Mesodermal cell (in vitro differentiated cells): ENCODE measurements around the gene CCDC82.

ENCODE experiments used
- H3K27ac ChIP-seq: 2 replicates; pipeline ENCODE4 v1.7.0; 2013; ENCODE audit warnings: mild to moderate bottlenecking, low read depth, low read length, moderate library complexity; ENCODE audit not compliant: severe bottlenecking
- H3K36me3 ChIP-seq: 2 replicates; pipeline ENCODE4 v1.7.1; 2013; ENCODE audit warnings: mild to moderate bottlenecking, low read length, moderate library complexity; ENCODE audit not compliant: control insufficient read depth, insufficient read depth
- H3K4me1 ChIP-seq: one replicate; pipeline ENCODE4 v1.7.1; 2013; ENCODE audit warnings: mild to moderate bottlenecking, low read length; ENCODE audit not compliant: insufficient read depth, control insufficient read depth, poor library complexity, severe bottlenecking
- H3K4me3 ChIP-seq: 2 replicates; pipeline ENCODE4 v1.7.0; 2013; ENCODE audit warnings: low read length, control low read depth, mild to moderate bottlenecking; ENCODE audit not compliant: insufficient read depth, poor library complexity, severe bottlenecking; ENCODE audit errors: extremely low read depth
- H3K9me3 ChIP-seq: 2 replicates; pipeline ENCODE4 v1.7.1; 2013; ENCODE audit warnings: mild to moderate bottlenecking, low read length, moderate library complexity; ENCODE audit not compliant: control insufficient read depth
- WGBS, 2 experiments: methylation state at CpG; one replicate each; pipeline ENCODE4 v1.1.5; 2013; ENCODE audit warnings: missing lambda C conversion rate in 2 of 2; ENCODE audit not compliant: insufficient coverage in 2 of 2; 5-methylcytosine and 5-hydroxymethylcytosine counted together

The CCDC82 gene

GRCh38 chr11:96393753-96394348 is 4.1 kb upstream of the CCDC82 start:
- H3K9me3 ChIP-seq: peaks cover 11% of the 10 kb centered on the region
- no CpG with 5 or more reads among the region's 1 CpG for WGBS, 2 experiments
- H3K27ac ChIP-seq: no peak overlapping the region

GRCh38 chr11:96391698-96392307 is 2.1 kb upstream of the CCDC82 start:
- WGBS, 2 experiments: 100% methylated on average over 1 to 2 of the region's 3 CpGs
- H3K36me3 ChIP-seq: peaks cover 11% of the 10 kb centered on the region
- H3K4me1 ChIP-seq: peaks cover 4% of the 10 kb centered on the region
- H3K9me3 ChIP-seq: peaks cover 7% of the 10 kb centered on the region
- H3K4me3 ChIP-seq: no peak overlapping the region
- no peak overlapping the region for H3K27ac ChIP-seq

More at GRCh38 chr11:96393753-96394348, 4.1 kb upstream of the CCDC82 start:
- Histone ChIP-seq H3K4me3 (no peak overlapping the region), H3K36me3 (peaks cover 10% of the 10 kb centered on the region), H3K4me1 (no peaks in the 10 kb centered on the region)

- Histone ChIP-seq H3K9me3 (peaks cover 7% of the 10 kb centered on the region), H3K4me1 (peaks cover 4% of the 10 kb centered on the region), H3K36me3 (peaks cover 22% of the 10 kb centered on the region), H3K27ac (peak overlapping the region; percentile 95), H3K4me3 (peak overlapping the region; percentile 78)
- 66 to 82% methylated on average over 5 of the region's 6 CpGs for WGBS, 2 experiments
These were observed 728 bp upstream of the CCDC82 start for GRCh38 chr11:96390488-96390792.

- H3K27ac ChIP-seq: peak overlapping the region; percentile 95
- peaks cover 22% of the 10 kb centered on the region for H3K36me3 ChIP-seq
- WGBS, 2 experiments: 0% methylated on average over 5 to 11 of the region's 30 CpGs
- H3K4me1 ChIP-seq: peaks cover 4% of the 10 kb centered on the region
- peaks cover 7% of the 10 kb centered on the region for H3K9me3 ChIP-seq
- peak overlapping the region; percentile 78 for H3K4me3 ChIP-seq
These were observed 607 bp downstream of the CCDC82 start for GRCh38 chr11:96388891-96389719.

- H3K4me1 ChIP-seq: peaks cover 4% of the 10 kb centered on the region
- H3K9me3 ChIP-seq: no peaks in the 10 kb centered on the region
- no peak overlapping the region for H3K27ac ChIP-seq
- WGBS, 2 experiments: 90 to 100% methylated on average over 1 of the region's 2 CpGs
- peaks cover 29% of the 10 kb centered on the region for H3K36me3 ChIP-seq
- H3K4me3 ChIP-seq: no peak overlapping the region
These were observed 4.5 kb downstream of the CCDC82 start for GRCh38 chr11:96385187-96385586.

- Histone ChIP-seq H3K4me1 (peaks cover 4% of the 10 kb centered on the region), H3K4me3 (no peak overlapping the region), H3K27ac (no peak overlapping the region), H3K9me3 (no peaks in the 10 kb centered on the region), H3K36me3 (peaks cover 38% of the 10 kb centered on the region)
- 88 to 94% methylated on average over 1 to 2 of the region's 3 CpGs for WGBS, 2 experiments
These were observed 5.6 kb downstream of the CCDC82 start for GRCh38 chr11:96384156-96384555.

- Histone ChIP-seq H3K4me1 (no peaks in the 10 kb centered on the region), H3K36me3 (peaks cover 57% of the 10 kb centered on the region), H3K27ac (no peak overlapping the region), H3K9me3 (no peaks in the 10 kb centered on the region), H3K4me3 (no peak overlapping the region)
- WGBS, 2 experiments: no CpG with 5 or more reads among the region's 1 CpG
These were observed 12.9 kb downstream of the CCDC82 start for GRCh38 chr11:96376796-96377195.

- H3K27ac ChIP-seq: no peak overlapping the region
These were observed 15.9 kb downstream of the CCDC82 start for GRCh38 chr11:96373826-96374225.

GRCh38 chr11:96367342-96367741 is 22.4 kb downstream of the CCDC82 start:
- no peaks in the 10 kb centered on the region for H3K4me1 ChIP-seq
- H3K27ac ChIP-seq: no peak overlapping the region
- peaks cover 6% of the 10 kb centered on the region for H3K9me3 ChIP-seq
- H3K36me3 ChIP-seq: peaks cover 66% of the 10 kb centered on the region
- no peak overlapping the region for H3K4me3 ChIP-seq
- WGBS, 2 experiments: 82 to 90% methylated on average over 2 of the region's 2 CpGs

More at GRCh38 chr11:96373826-96374225, 15.9 kb downstream of the CCDC82 start:
- no peak overlapping the region for H3K4me3 ChIP-seq
- WGBS, 2 experiments: 92% methylated on average over 2 of the region's 4 CpGs; no CpG with 5 or more reads in 1 of the 2 experiments
- H3K4me1 ChIP-seq: no peaks in the 10 kb centered on the region
- peaks cover 6% of the 10 kb centered on the region for H3K9me3 ChIP-seq
- H3K36me3 ChIP-seq: peaks cover 53% of the 10 kb centered on the region

GRCh38 chr11:96366024-96366423 is 23.7 kb downstream of the CCDC82 start:
- Histone ChIP-seq H3K36me3 (peaks cover 59% of the 10 kb centered on the region), H3K4me3 (no peak overlapping the region), H3K9me3 (peaks cover 6% of the 10 kb centered on the region), H3K27ac (no peak overlapping the region), H3K4me1 (no peaks in the 10 kb centered on the region)
- no CpG with 5 or more reads among the region's 1 CpG for WGBS, 2 experiments
